ENCODE results near the gene TXNDC11.

The TXNDC11 gene

DNA sequence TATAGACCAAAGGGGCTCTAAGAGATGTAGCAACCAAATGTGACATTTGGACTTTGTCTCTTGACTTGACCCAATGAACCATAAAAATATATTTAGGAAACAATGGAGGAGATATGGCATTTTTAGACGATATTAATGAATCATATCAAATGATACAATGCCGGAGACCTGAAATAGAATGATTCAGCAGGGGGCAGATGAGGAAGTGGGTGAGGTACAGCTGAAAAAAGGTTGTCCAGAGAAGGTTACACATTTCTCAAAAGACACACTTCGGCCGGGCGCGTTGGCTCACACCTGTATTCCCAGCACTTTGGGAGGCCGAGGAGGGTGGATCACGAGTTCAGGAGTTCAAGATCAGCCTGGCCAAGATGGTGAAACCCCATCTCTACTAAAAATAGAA is 90.9 kb downstream of the TXNDC11 start:
- WGBS (ENCODE audit: extremely low coverage, insufficient coverage, insufficient read length) = no CpG with 5 or more reads among the region's 8 CpGs
- Histone ChIP-seq H3K79me2 (ENCODE audit: control insufficient read depth, insufficient read depth, low read length, poor library complexity) (no peaks in the 10 kb centered on the region), H3K4me3 (ENCODE audit: low read depth, low read length) (no peak overlapping the region), H3K9ac (ENCODE audit: low read length) (no peak overlapping the region), H3K4me2 (ENCODE audit: low read length) (no peak overlapping the region), H3K14ac (ENCODE audit: low read length) (no peak overlapping the region), H3K18ac (ENCODE audit: low read length) (no peak overlapping the region), H3K4me1 (ENCODE audit: control insufficient read depth in 1 of 2, insufficient read depth in 2 of 2, low read length in 2 of 2) (no peaks in the 10 kb centered on the region), H4K8ac (ENCODE audit: low read depth, low read length) (no peak overlapping the region), H4K12ac (ENCODE audit: low read depth, low read length) (no peak overlapping the region), H3K23ac (ENCODE audit: low read length) (no peak overlapping the region), H3K4ac (ENCODE audit: low read depth, low read length) (no peak overlapping the region), H2BK120ac (ENCODE audit: insufficient read depth, low read length, poor library complexity) (no peak overlapping the region), H2BK12ac (ENCODE audit: low read length) (no peak overlapping the region), H2AFZ (ENCODE audit: insufficient read depth, low read length, poor library complexity) (no peak overlapping the region), H4K91ac (ENCODE audit: low read depth, low read length) (no peak overlapping the region), H3K27ac (ENCODE audit: low read depth, low read length) (no peak overlapping the region), H3K27me3 (ENCODE audit: insufficient read depth, low read length) (no peaks in the 10 kb centered on the region), H3K36me3 (ENCODE audit: control insufficient read depth in 1 of 2, insufficient read depth in 2 of 2, low read length in 2 of 2) (no peaks in the 10 kb centered on the region), H2BK5ac (ENCODE audit: low read depth, low read length, poor library complexity) (no peak overlapping the region), H2AK5ac (ENCODE audit: low read length) (no peak overlapping the region), H3K9me3 (ENCODE audit: insufficient read depth, low read depth, low read length) (no peaks in the 10 kb centered on the region), H3K79me1 (ENCODE audit: low read length) (no peaks in the 10 kb centered on the region)
- no peak for DNase-seq

DNA sequence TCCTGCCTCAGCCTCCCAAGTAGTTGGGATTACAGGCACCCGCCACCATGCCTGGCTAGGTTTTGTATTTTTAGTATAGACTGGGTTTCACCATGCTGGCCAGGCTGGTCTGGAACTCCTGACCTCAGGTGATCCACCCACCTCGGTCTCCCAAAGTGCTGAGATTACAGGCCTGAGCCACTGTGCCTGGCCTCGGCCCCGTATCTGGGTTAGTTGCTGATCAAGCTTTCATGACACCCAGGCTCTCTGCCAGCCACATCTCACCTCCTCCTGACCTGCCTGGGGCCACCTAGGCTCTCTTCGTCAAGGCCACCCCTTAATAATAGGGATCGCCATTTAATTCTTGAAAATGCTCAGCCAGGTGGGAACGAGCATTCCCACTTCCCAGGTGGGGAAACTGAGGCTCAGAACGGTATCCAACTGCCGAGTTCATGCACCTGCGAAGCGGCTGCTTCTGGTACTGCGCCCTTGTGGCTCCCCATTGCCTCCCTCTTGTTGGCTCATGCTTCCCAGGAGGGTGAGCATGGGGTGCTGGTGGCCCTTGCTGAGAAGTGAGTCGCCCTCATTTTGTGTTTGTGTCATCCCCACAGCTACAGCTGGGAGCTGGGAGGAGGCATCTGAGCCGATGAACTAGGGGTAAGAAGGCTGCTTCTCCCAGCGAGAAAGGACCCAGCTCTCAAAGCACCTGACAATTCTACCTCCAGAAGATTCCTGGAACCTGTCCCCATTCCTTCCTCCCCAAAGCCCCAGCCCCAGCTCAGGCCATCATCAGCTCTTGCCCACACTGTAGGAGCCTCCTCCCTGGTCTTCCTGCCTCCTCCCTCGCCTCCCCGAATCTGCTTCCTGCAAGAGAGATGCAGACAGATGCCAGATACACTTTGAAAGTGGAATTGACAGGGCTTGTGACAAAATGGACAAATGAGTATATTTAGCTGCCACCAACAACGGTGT is 91.7 kb downstream of the TXNDC11 start:
- no peak for DNase-seq
- Histone ChIP-seq H3K9me3 (ENCODE audit: insufficient read depth, low read depth, low read length) (no peaks in the 10 kb centered on the region), H3K27ac (ENCODE audit: low read depth, low read length) (no peak overlapping the region), H2BK5ac (ENCODE audit: low read depth, low read length, poor library complexity) (no peak overlapping the region), H3K4ac (ENCODE audit: low read depth, low read length) (no peak overlapping the region), H3K79me2 (ENCODE audit: control insufficient read depth, insufficient read depth, low read length, poor library complexity) (no peaks in the 10 kb centered on the region), H3K23ac (ENCODE audit: low read length) (no peak overlapping the region), H2AFZ (ENCODE audit: insufficient read depth, low read length, poor library complexity) (no peak overlapping the region), H3K4me2 (ENCODE audit: low read length) (no peak overlapping the region), H2BK120ac (ENCODE audit: insufficient read depth, low read length, poor library complexity) (no peak overlapping the region), H3K36me3 (ENCODE audit: control insufficient read depth in 1 of 2, insufficient read depth in 2 of 2, low read length in 2 of 2) (no peaks in the 10 kb centered on the region), H3K9ac (ENCODE audit: low read length) (no peak overlapping the region), H3K79me1 (ENCODE audit: low read length) (no peaks in the 10 kb centered on the region), H2AK5ac (ENCODE audit: low read length) (no peak overlapping the region), H3K4me1 (ENCODE audit: control insufficient read depth in 1 of 2, insufficient read depth in 2 of 2, low read length in 2 of 2) (no peaks in the 10 kb centered on the region), H3K27me3 (ENCODE audit: insufficient read depth, low read length) (no peaks in the 10 kb centered on the region), H3K18ac (ENCODE audit: low read length) (no peak overlapping the region), H2BK12ac (ENCODE audit: low read length) (no peak overlapping the region), H3K4me3 (ENCODE audit: low read depth, low read length) (no peak overlapping the region), H4K8ac (ENCODE audit: low read depth, low read length) (no peak overlapping the region), H3K14ac (ENCODE audit: low read length) (no peak overlapping the region), H4K12ac (ENCODE audit: low read depth, low read length) (no peak overlapping the region), H4K91ac (ENCODE audit: low read depth, low read length) (no peak overlapping the region)
- WGBS (ENCODE audit: extremely low coverage, insufficient coverage, insufficient read length) = no CpG with 5 or more reads among the region's 18 CpGs

DNA sequence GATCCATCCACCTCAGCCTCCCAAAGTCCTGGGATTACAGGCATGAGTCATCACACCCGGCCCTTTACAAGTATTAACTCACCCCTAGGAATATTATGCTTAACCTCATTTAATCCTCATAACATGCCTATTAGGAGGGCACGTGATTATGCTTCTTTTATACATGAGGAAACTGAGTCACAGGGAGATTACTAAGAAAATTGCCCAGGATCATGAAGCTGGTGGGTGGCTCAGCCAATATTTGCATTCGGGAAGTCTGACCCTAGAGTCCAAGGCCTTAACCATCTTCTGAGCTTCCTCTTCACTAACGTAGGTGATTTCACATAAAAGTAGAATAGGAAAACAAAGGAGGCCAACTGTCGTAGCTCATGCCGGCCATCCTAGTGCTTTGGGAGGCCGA is 93.4 kb downstream of the TXNDC11 start:
- Histone ChIP-seq H2BK120ac (ENCODE audit: insufficient read depth, low read length, poor library complexity) (no peak overlapping the region), H3K9me3 (ENCODE audit: insufficient read depth, low read depth, low read length) (no peaks in the 10 kb centered on the region), H3K4me3 (ENCODE audit: low read depth, low read length) (no peak overlapping the region), H3K23ac (ENCODE audit: low read length) (no peak overlapping the region), H3K4me2 (ENCODE audit: low read length) (no peak overlapping the region), H4K12ac (ENCODE audit: low read depth, low read length) (no peak overlapping the region), H3K9ac (ENCODE audit: low read length) (no peak overlapping the region), H2BK12ac (ENCODE audit: low read length) (no peak overlapping the region), H3K4ac (ENCODE audit: low read depth, low read length) (no peak overlapping the region), H3K18ac (ENCODE audit: low read length) (no peak overlapping the region), H3K79me2 (ENCODE audit: control insufficient read depth, insufficient read depth, low read length, poor library complexity) (no peaks in the 10 kb centered on the region), H2AFZ (ENCODE audit: insufficient read depth, low read length, poor library complexity) (no peak overlapping the region), H3K14ac (ENCODE audit: low read length) (no peak overlapping the region), H3K79me1 (ENCODE audit: low read length) (no peaks in the 10 kb centered on the region), H3K27me3 (ENCODE audit: insufficient read depth, low read length) (no peaks in the 10 kb centered on the region), H3K36me3 (ENCODE audit: control insufficient read depth in 1 of 2, insufficient read depth in 2 of 2, low read length in 2 of 2) (no peaks in the 10 kb centered on the region), H3K27ac (ENCODE audit: low read depth, low read length) (no peak overlapping the region), H3K4me1 (ENCODE audit: control insufficient read depth in 1 of 2, insufficient read depth in 2 of 2, low read length in 2 of 2) (no peaks in the 10 kb centered on the region), H4K91ac (ENCODE audit: low read depth, low read length) (no peak overlapping the region), H2AK5ac (ENCODE audit: low read length) (no peak overlapping the region), H4K8ac (ENCODE audit: low read depth, low read length) (no peak overlapping the region), H2BK5ac (ENCODE audit: low read depth, low read length, poor library complexity) (no peak overlapping the region)
- WGBS (ENCODE audit: extremely low coverage, insufficient coverage, insufficient read length) = no CpG with 5 or more reads among the region's 7 CpGs
- DNase-seq = no peak

DNA sequence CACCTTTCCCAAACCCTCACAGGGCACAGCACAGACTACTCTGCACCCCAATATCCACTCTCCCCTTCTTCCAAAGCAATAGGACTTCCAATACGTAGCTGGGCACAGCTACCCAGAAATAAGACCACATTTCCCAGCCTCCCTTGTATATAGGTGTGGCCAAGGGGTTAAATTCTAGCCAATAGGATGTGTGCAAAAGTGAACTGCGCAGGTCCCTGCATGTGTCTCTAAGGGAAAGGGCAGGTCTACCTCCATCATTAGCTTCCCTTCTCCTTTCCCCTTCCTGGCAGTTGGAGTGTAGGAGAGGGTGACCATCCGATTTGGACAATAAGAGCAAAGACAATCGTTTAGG is 99.9 kb downstream of the TXNDC11 start:
- no peak overlapping the region for H3K18ac ChIP-seq (ENCODE audit: low read length)
- H2BK120ac ChIP-seq (ENCODE audit: insufficient read depth, low read length, poor library complexity) = no peak overlapping the region
- no peak overlapping the region for H3K27ac ChIP-seq (ENCODE audit: low read depth, low read length)
- DNase-seq = no peak
- peaks cover 5% of the 10 kb centered on the region for H3K79me1 ChIP-seq (ENCODE audit: low read length)
- H3K4ac ChIP-seq (ENCODE audit: low read depth, low read length) = no peak overlapping the region
- no peak overlapping the region for H2AK5ac ChIP-seq (ENCODE audit: low read length)
- no peak overlapping the region for H3K4me3 ChIP-seq (ENCODE audit: low read depth, low read length)
- no peak overlapping the region for H3K4me2 ChIP-seq (ENCODE audit: low read length)
- no peaks in the 10 kb centered on the region for H3K27me3 ChIP-seq (ENCODE audit: insufficient read depth, low read length)
- no peaks in the 10 kb centered on the region for H3K9me3 ChIP-seq (ENCODE audit: insufficient read depth, low read depth, low read length)
- H2BK12ac ChIP-seq (ENCODE audit: low read length) = no peak overlapping the region
- no peak overlapping the region for H3K9ac ChIP-seq (ENCODE audit: low read length)
- H4K91ac ChIP-seq (ENCODE audit: low read depth, low read length) = no peak overlapping the region
- H3K79me2 ChIP-seq (ENCODE audit: control insufficient read depth, insufficient read depth, low read length, poor library complexity) = no peaks in the 10 kb centered on the region
- H3K36me3 ChIP-seq (ENCODE audit: control insufficient read depth in 1 of 2, insufficient read depth in 2 of 2, low read length in 2 of 2) = no peaks in the 10 kb centered on the region
- H3K14ac ChIP-seq (ENCODE audit: low read length) = no peak overlapping the region
- no peak overlapping the region for H3K23ac ChIP-seq (ENCODE audit: low read length)
- no peak overlapping the region for H4K12ac ChIP-seq (ENCODE audit: low read depth, low read length)
- H4K8ac ChIP-seq (ENCODE audit: low read depth, low read length) = no peak overlapping the region
- peaks cover 6 to 15% of the 10 kb centered on the region in 2 experiments for H3K4me1 ChIP-seq (ENCODE audit: control insufficient read depth in 1 of 2, insufficient read depth in 2 of 2, low read length in 2 of 2)
- no peak overlapping the region for H2BK5ac ChIP-seq (ENCODE audit: low read depth, low read length, poor library complexity)
- no peak overlapping the region for H2AFZ ChIP-seq (ENCODE audit: insufficient read depth, low read length, poor library complexity)
- no CpG with 5 or more reads among the region's 4 CpGs for WGBS (ENCODE audit: extremely low coverage, insufficient coverage, insufficient read length)
